BE2C (cell line): Measurements from ENCODE around the gene FAM171A1.

Source experiments
- DNase-seq: peaks from one replicate; pipeline ENCODE4 v3.0.0-alpha.2; 2020
- H3K27me3 ChIP-seq: fragments of 250-450 bp; sonication (Bioruptor Pico); 2 replicates; pipeline ENCODE4 v1.5.1; 2020; ENCODE audit warnings: mild to moderate bottlenecking
- H3K36me3 ChIP-seq: fragments of 250-450 bp; sonication (Bioruptor Pico); 2 replicates; pipeline ENCODE4 v1.5.1; 2020; ENCODE audit warnings: mild to moderate bottlenecking
- H3K4me1 ChIP-seq: fragments of 250-450 bp; sonication (Bioruptor Pico); 2 replicates; pipeline ENCODE4 v1.5.1; 2020
- H3K4me3 ChIP-seq: 2 replicates; pipeline ENCODE4 v1.5.1; 2011; ENCODE audit warnings: low read depth, low read length
- H3K9me3 ChIP-seq: fragments of 250-450 bp; sonication (Bioruptor Pico); 2 replicates; pipeline ENCODE4 v1.5.1; 2020
- TF ChIP-seq, protein P1 (sequence below): IDR thresholded peaks from 2 replicates; pipeline ENCODE4 v1.5.1; 2012; ENCODE audit warnings: mild to moderate bottlenecking, low read depth, low read length

The FAM171A1 gene

DNA sequence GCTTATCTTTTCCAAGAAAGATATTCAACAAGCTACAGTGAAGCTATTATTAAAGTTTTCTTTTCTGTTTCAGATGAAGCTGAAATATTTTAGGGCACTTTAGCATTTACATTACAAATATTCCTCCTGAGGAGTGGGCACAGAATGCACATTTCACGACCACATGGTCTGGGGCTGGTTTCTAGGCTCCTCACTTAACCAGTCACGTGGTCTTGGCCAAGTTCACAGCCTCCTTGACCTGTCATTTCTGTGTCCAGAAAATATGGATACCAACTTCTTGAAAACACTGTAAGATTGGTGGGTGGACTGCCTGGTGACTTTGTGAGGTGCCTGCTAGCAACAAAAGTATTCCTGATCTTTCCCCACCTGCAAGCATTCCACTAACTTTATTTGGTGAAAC lies 70.9 kb downstream of the FAM171A1 start:
- no peaks in the 10 kb centered on the region for H3K4me1 ChIP-seq
- no peak for DNase-seq
- TF ChIP-seq, protein P1, sequence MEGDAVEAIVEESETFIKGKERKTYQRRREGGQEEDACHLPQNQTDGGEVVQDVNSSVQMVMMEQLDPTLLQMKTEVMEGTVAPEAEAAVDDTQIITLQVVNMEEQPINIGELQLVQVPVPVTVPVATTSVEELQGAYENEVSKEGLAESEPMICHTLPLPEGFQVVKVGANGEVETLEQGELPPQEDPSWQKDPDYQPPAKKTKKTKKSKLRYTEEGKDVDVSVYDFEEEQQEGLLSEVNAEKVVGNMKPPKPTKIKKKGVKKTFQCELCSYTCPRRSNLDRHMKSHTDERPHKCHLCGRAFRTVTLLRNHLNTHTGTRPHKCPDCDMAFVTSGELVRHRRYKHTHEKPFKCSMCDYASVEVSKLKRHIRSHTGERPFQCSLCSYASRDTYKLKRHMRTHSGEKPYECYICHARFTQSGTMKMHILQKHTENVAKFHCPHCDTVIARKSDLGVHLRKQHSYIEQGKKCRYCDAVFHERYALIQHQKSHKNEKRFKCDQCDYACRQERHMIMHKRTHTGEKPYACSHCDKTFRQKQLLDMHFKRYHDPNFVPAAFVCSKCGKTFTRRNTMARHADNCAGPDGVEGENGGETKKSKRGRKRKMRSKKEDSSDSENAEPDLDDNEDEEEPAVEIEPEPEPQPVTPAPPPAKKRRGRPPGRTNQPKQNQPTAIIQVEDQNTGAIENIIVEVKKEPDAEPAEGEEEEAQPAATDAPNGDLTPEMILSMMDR: no peak
- H3K27me3 ChIP-seq: no peaks in the 10 kb centered on the region
- no peaks in the 10 kb centered on the region for H3K36me3 ChIP-seq
- H3K9me3 ChIP-seq: no peaks in the 10 kb centered on the region
- no peak overlapping the region for H3K4me3 ChIP-seq

DNA sequence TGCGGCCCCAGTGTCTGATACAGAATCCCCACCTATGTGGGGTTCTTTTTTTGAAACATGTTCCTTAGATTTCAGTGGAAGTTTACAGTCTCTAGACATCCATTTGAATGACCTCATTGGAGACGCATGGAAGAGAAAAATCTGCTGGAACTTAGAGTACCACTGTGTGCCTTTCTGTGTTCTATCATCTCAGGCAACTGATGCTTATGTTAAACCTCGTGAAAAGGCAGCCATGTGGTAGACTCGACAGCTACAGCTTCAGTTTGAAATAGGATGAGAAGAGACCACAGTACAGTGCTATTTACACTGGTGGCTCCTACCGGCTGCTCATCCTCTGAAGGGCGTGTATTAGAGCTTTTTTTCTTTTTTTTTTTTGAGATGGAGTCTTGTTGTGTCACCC lies 74.4 kb downstream of the FAM171A1 start:
- no peak overlapping the region for H3K4me3 ChIP-seq
- H3K27me3 ChIP-seq: no peaks in the 10 kb centered on the region
- DNase-seq: no peak
- no peaks in the 10 kb centered on the region for H3K4me1 ChIP-seq
- TF ChIP-seq, protein P1: no peak
- H3K36me3 ChIP-seq: no peaks in the 10 kb centered on the region
- H3K9me3 ChIP-seq: no peaks in the 10 kb centered on the region

DNA sequence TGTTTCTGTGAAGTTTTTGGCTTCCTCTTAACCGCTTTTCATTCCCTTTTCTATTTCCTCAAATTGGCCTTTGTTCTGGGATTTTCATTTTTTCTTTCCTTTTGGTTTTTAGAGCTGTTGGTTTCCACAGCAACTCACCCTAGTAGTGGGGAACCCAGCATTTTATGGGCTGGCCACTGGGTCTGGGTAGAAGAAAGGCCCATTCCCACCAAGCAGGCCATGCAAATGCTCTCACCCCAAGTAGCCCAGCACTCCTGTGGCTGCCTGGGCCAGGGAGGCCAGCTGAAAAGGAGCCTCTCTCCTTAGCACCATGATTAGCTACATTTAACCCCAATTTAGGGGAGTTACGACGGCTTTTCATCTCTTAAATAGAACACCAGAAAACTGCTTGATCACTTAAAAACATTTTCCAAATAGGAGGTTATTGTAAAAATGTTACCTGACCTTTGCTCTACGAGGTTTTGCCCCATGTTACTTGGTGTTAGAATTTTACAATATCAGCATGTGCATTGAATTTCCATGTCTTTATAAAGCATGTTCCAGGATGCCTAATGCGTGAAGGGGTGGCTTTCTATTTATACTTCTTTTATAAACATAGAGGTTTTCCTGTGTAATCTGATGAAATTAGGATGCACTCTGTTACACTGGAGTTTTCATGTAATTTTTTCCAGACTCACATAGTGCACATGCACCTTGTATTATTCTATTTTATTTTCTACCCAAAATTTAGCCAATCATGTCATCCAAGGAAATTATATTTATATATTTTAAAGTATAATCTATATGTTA lies 75.4 kb downstream of the FAM171A1 start:
- no peaks in the 10 kb centered on the region for H3K4me1 ChIP-seq
- no peaks in the 10 kb centered on the region for H3K9me3 ChIP-seq
- TF ChIP-seq, protein P1: no peak
- DNase-seq: no peak
- H3K4me3 ChIP-seq: no peak overlapping the region
- H3K36me3 ChIP-seq: no peaks in the 10 kb centered on the region
- H3K27me3 ChIP-seq: no peaks in the 10 kb centered on the region

DNA sequence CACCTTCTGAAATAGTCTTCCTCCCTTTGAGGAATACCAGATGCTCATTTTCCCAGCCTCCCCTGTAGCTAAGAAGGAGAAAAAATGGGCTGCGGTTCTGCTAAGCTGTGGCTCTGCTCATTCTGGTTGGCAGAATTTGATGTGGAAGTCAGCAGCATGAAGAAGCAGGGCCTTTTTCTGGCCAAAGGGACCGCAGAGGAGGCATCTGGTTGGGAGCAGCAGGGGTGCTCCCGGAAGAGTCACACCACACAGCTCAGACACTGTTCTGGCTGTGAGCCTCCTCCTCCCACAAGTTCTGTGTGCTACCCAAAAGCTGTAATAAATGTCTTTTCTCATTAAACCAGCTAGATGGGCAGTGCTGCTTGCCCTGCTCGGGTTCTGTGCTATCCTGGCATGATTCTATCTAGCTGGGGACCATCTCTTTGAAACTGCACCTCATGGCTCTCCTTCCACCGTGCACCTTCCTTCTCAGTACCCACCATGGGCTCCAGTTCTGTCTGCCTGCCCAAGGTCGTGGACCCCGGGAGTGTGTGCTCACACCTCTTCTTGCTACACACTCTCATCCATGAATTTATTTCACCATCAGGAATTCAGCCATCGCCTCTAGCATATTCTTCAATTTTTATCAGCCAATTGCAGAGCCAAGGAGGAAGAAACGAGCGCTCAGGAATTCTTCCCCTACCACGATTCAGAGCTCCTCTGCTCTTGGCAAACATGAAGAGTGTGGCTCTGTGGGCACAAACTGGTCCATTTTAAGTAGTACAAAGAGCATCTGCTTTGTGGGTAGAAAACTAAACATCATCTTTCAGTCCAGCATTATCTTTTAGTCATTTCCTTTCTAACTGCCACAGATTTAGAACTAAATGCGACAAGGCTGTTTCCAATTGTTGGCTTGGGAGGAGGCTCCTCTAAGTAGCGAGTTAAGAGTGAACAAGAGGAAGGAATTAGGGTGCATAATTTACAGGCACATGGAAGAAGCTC lies 76.9 kb downstream of the FAM171A1 start:
- H3K27me3 ChIP-seq: no peaks in the 10 kb centered on the region
- no peaks in the 10 kb centered on the region for H3K36me3 ChIP-seq
- no peak for DNase-seq
- no peaks in the 10 kb centered on the region for H3K9me3 ChIP-seq
- TF ChIP-seq, protein P1: no peak
- H3K4me3 ChIP-seq: no peak overlapping the region
- H3K4me1 ChIP-seq: no peaks in the 10 kb centered on the region

DNA sequence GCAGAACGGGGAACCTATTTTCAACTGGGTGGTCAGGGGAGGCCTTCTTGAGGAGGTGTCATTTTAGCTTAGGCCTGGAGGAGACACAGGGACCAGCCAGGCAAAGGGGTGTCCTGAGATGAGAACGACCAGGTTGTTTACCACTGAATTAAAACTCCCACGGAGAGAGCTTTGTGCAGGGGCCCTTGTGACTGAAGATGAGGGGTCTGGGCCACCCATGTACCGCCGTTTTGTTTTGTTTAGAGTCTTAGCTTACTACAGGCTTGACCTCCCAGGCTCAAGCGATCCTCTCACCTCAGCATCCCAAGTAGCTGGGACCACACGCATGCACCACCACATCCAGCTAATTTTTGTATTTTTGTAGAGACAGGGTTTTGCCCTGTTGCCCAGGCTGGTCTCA lies 80.4 kb downstream of the FAM171A1 start:
- TF ChIP-seq, protein P1: no peak
- Histone ChIP-seq H3K4me3 (no peak overlapping the region), H3K4me1 (no peaks in the 10 kb centered on the region), H3K9me3 (no peaks in the 10 kb centered on the region), H3K27me3 (no peaks in the 10 kb centered on the region), H3K36me3 (no peaks in the 10 kb centered on the region)
- no peak for DNase-seq

DNA sequence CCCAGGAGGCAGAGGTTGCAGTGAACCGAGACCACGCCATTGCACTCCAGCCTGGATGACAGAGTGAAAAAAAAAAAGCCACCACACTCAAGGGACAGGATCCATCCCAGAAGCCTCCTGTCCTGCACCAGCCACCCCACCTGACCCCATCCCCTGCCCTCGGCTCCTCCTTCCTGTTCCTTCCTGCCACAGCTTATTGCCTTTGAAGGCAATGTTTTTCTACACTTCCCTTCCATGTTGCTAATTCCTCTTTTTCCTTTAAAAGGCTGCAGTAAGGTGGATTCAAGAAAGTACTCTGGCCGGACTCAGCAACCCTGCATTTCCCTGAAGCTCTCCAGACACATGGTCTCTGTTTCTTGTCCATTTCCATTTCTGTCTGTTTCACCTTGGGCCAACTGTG lies 80.9 kb downstream of the FAM171A1 start:
- H3K27me3 ChIP-seq: no peaks in the 10 kb centered on the region
- TF ChIP-seq, protein P1: no peak
- H3K36me3 ChIP-seq: no peaks in the 10 kb centered on the region
- no peak overlapping the region for H3K4me3 ChIP-seq
- H3K4me1 ChIP-seq: no peaks in the 10 kb centered on the region
- H3K9me3 ChIP-seq: no peaks in the 10 kb centered on the region
- no peak for DNase-seq
